Aorta (tissue), 5 donors: ENCODE measurements around the gene LCE5A. TPM values are rescaled to one million over a fixed set of nuclear protein-coding genes. Genes with fewer than 3 reads are reported as not detected.

ENCODE experiments used
- ATAC-seq: fragments of 200-7000 bp; cut with Tn5 transposase; one replicate; pipeline ENCODE4 v1.9.1; 2022; ENCODE audit warnings: moderate library complexity; ENCODE audit not compliant: low FRiP score
- DNase-seq, 2 donors: peaks; one replicate each; pipeline ENCODE4 v3.0.0-alpha.2; 2020
- H3K27ac ChIP-seq, 2 donors: one replicate each; pipeline ENCODE4 v1.5.1; 2013; ENCODE audit warnings: low read length in 2 of 2, mild to moderate bottlenecking in 2 of 2, moderate library complexity in 2 of 2, control low read depth in 1 of 2, inconsistent platforms in 1 of 2, low read depth in 1 of 2
- H3K27me3 ChIP-seq, 2 donors: one replicate each; pipeline ENCODE4 v1.6.1; 2013; ENCODE audit warnings: control low read depth in 1 of 2, low read length in 1 of 2, mild to moderate bottlenecking in 1 of 2, moderate library complexity in 1 of 2; ENCODE audit not compliant: insufficient read depth in 2 of 2, control insufficient read depth in 1 of 2
- H3K36me3 ChIP-seq, 2 donors: one replicate each; pipeline ENCODE4 v1.6.1; 2013; ENCODE audit warnings: control low read depth in 1 of 2, low read length in 1 of 2, mild to moderate bottlenecking in 1 of 2; ENCODE audit not compliant: insufficient read depth in 2 of 2, control insufficient read depth in 1 of 2
- H3K4me1 ChIP-seq, 2 donors: one replicate each; pipeline ENCODE4 v1.6.1; 2013; ENCODE audit warnings: low read length in 2 of 2, control low read depth in 1 of 2, mild to moderate bottlenecking in 1 of 2, moderate library complexity in 1 of 2; ENCODE audit not compliant: insufficient read depth in 2 of 2, control insufficient read depth in 1 of 2
- H3K4me3 ChIP-seq, 2 donors: one replicate each; pipeline ENCODE4 v1.5.1; 2013; ENCODE audit warnings: low read length in 2 of 2, control low read depth in 1 of 2, mild to moderate bottlenecking in 1 of 2
- H3K9me3 ChIP-seq: one replicate; pipeline ENCODE4 v1.6.1; 2013; ENCODE audit warnings: mild to moderate bottlenecking, low read length; ENCODE audit not compliant: control insufficient read depth
- WGBS, 2 donors: extraction: QIAGEN DNeasy Blood & Tissue Kit; methylation state at CpG; one replicate each; pipeline ENCODE4 v1.1.7; 2013; 5-methylcytosine and 5-hydroxymethylcytosine counted together
- intact Hi-C, 2 donors: fragments of 100-400 bp; cut with DNase I; formaldehyde crosslinking; loops; one replicate each; pipeline versions ENCODE4 v1.14.2 to v1.15.0; 2022
- long read RNA-seq, 2 donors: library from polyadenylated mRNA; unstranded; transcript quantifications; one replicate each; pipeline ENCODE4 v2.0.0, GENCODE V29; 2020 to 2021
- polyA plus RNA-seq, 2 donors: library from polyadenylated mRNA; stranded (reverse); fragments of 200-250 nt; gene quantifications; one replicate each; pipeline ENCODE4 v1.2.3, GENCODE V29; 2013
- total RNA-seq, 2 donors: library from RNA; stranded (reverse); fragmentation: NEBNext Ultra II Directional; extraction: Animal tissue kit (Norgen Biotek cat#: 25700); gene quantifications; one replicate each; pipeline ENCODE4 v1.2.1, GENCODE V29; 2021
- donor health status: healthy with polysubstance abuse.
- donor health status: Bipolar disorder and iron deficiency.
- donor health status: DM: no; HTN: no; CAD: no.
- donor health status: DM: no; HTN: no; CAD: no.
- donor health status: DM: yes; HTN: yes; CAD: no.

The LCE5A gene, protein sequence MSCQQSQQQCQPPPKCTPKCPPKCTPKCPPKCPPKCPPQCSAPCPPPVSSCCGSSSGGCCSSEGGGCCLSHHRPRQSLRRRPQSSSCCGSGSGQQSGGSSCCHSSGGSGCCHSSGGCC
- total RNA-seq (not detected), polyA plus RNA-seq (under 1 TPM in 1 of 2 donors, not detected in 1; 0.15 TPM)
- long read RNA-seq, donor 1: 0 reads
- long read RNA-seq, donor 2: 0 reads

DNA sequence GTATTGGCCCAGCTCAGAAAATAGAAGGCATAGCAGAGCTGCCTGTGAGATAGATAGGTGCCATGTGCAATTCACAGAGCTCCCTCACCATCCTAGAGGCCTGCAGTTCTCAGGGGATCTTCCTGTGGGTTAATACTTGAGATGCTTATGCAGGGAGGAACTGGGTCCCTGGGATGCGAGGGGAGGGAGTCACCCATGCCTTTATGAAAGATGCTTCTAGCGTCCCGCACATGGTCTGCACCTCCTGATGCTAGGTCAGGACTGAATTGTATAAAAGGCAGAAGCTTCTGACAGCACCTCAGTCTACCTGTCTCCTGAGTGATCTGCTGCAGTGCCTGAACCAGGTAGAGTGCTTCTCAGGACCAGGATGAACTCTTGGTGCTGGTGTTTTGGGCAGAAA lies at the start of gene LCE5A:
TSS of gene LCE5A (plus strand) at position 301 of the 400 bp plus-strand sequence. CDS start 732 bp downstream, outside the sequence.
- Histone ChIP-seq H3K36me3 (no peaks in the 10 kb centered on the region), H3K4me3 (no peak within 1 kb of the TSS), H3K4me1 (no peaks in the 10 kb centered on the region), H3K27ac (no peak within 1 kb of the TSS), H3K27me3 (peaks cover 0 to 1% of the 10 kb centered on the region in 2 donors), H3K9me3 (no peaks in the 10 kb centered on the region)
- intact Hi-C loops: no loop called here
- no peak for ATAC-seq
- 86 to 93% methylated on average over 3 of the region's 3 CpGs for WGBS, 2 donors
- DNase-seq: no peak

DNA sequence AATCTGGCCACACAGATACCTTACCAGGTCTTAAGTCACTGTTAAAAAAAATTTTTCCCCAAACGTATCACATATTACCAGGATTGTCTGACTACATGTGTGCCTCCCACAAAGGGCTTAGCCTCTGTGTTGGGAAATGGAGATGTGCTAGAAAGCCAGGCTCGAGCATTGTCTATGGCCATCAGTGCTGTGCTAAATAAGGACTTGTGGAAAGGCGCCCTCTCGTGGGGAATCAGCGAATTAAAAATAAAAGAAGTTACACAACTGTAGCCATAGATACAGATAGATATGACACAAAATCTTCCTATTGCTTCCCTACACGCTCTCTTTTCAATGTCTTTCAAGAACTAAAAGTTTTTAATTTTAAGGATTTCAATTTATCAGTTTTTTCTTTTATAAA lies 49.1 kb upstream of the LCE5A start:
- ATAC-seq (no peak), DNase-seq (no peak)
- no peaks in the 10 kb centered on the region for H3K9me3 ChIP-seq
- intact Hi-C loops: no loop called here
- H3K27ac ChIP-seq: no peak overlapping the region
- H3K36me3 ChIP-seq: no peaks in the 10 kb centered on the region
- no peak overlapping the region for H3K4me3 ChIP-seq
- WGBS, 2 donors: 8 to 9% methylated on average over 6 of the region's 6 CpGs
- H3K4me1 ChIP-seq: peaks cover 0 to 2% of the 10 kb centered on the region in 2 donors
- no peaks in the 10 kb centered on the region for H3K27me3 ChIP-seq

DNA sequence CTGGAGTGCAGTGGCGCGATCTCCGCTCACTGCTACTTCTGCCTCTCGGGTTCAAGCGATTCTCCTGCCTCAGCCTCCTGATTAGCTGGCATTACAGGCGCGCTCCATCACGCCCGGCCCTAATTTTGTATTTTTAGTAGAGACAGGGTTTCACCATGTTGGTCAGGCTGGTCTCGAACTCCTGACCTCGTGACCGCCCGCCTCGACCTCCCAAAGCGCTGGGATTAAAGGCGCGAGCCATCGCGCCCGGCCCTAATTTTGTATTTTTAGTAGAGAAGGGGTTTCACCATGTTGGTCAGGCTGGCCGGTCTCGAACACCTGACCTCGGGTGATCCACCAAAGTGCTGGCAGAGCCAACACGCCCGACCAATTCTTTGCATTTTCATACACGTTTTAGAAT lies 48.0 kb upstream of the LCE5A start:
- no peak for ATAC-seq
- Histone ChIP-seq H3K4me1 (peaks cover 0 to 2% of the 10 kb centered on the region in 2 donors), H3K36me3 (no peaks in the 10 kb centered on the region), H3K4me3 (no peak overlapping the region), H3K9me3 (no peaks in the 10 kb centered on the region), H3K27me3 (no peaks in the 10 kb centered on the region), H3K27ac (no peak overlapping the region)
- intact Hi-C loops: no loop called here
- 93 to 94% methylated on average over 26 of the region's 26 CpGs for WGBS, 2 donors
- no peak for DNase-seq

DNA sequence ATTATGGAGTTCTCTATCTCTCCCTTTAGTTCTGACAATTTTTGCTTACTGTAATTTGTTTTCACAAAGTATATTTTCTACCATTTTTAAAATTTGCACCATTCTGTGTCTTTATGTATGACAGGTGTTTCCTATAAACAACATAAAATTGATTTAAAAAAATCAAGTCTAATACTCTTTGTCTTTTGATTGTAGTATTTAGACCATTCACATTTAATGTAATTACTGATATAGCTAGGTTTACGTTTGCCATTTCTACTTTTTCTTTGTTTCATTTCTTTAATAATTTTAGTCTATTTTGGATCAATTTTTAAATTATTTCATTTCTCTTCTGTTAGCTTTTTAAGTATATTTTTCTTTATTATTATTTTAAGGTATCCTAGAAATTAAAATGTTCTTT lies 44.4 kb upstream of the LCE5A start:
- H3K36me3 ChIP-seq: no peaks in the 10 kb centered on the region
- DNase-seq: no peak

DNA sequence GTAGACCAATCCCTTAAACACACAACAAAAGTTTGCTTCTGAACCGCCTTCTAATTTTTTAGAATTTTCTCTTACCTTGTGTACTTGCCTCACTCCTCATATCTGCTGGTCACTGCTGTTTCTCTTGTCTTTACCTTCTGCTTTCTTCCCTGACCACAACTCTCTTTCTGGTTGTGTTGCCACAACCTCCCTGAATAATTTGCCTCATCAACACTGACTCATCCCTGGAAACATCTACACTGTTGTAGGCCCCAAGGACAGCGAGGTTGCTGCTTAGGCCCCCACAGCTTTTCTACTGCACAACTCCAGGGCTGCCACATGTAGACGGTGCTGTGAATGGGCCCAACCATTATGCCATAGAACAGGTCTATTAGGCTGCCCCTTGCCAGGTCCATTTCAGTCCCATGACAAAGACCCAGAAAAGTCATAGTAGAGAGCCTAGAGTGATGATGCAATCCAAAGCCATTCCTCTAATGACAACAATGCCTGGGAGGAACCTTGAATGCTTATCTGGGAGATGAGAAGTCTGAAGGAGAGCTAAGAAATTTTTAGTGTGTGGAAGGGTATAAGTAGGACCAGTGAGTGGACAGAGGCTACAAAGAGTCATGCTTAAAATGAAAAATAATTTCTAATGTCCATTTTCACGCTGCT lies 36.6 kb upstream of the LCE5A start:
- no peaks in the 10 kb centered on the region for H3K27me3 ChIP-seq
- ATAC-seq (no peak), DNase-seq (no peak)
- no peak overlapping the region for H3K27ac ChIP-seq
- WGBS, 2 donors: 75 to 76% methylated on average over 4 of the region's 4 CpGs
- no peaks in the 10 kb centered on the region for H3K36me3 ChIP-seq
- intact Hi-C loops: no loop called here
- no peak overlapping the region for H3K4me3 ChIP-seq
- H3K4me1 ChIP-seq: no peaks in the 10 kb centered on the region
- H3K9me3 ChIP-seq: peaks cover 3% of the 10 kb centered on the region

More for the DNA sequence above, 44.4 kb upstream of the LCE5A start:
- ATAC-seq: no peak
- H3K27me3 ChIP-seq: no peaks in the 10 kb centered on the region
- H3K27ac ChIP-seq: no peak overlapping the region
- 74 to 81% methylated on average over 1 of the region's 1 CpG for WGBS, 2 donors
- intact Hi-C loops: no loop called here
- H3K4me1 ChIP-seq: no peaks in the 10 kb centered on the region
- H3K4me3 ChIP-seq: no peak overlapping the region
- H3K9me3 ChIP-seq: no peaks in the 10 kb centered on the region

DNA sequence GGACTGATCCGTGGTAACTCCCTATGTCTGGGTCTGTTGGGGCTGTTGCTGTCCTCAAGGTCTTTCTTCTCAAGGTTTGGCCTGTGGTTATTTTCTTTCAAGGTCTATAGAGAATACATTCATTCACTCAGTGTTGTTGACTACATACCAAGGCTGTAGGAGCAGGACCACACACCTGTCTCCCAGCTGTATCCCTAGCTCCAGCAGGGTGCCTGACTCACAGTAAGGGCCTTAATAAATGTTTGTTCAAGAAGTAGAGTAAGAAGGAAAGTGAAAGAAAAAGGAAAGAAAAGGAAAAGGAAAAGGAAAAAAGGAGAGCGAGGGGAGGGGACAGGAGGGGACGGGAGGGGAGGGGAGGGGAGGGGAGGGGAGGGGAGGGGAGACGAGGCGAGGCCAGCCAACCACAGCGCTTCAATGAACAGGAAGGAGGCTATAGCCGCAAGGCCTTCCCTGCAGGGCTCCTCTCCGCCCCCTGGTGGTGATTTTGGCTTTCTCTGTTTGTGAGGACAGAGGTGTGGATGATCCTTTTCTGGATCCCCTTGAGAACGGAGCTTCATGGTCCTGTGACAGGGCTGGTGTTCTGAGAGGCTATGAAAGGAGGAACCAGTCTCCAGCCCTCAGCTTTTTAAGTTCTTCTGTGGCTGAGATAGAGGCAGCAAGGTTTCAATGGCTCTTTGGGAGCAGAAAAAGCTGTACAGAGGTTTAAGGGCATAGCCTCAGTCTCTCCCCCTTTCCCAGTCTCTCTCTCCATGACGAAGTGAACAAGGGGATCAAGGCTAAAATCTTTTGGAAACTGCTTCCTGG lies 30.6 kb upstream of the LCE5A start:
- ATAC-seq (no peak), DNase-seq (peak in 1 of 2 donors; percentile 58)
- Histone ChIP-seq H3K4me1 (no peaks in the 10 kb centered on the region), H3K9me3 (peaks cover 3% of the 10 kb centered on the region), H3K4me3 (no peak overlapping the region), H3K27me3 (no peaks in the 10 kb centered on the region), H3K36me3 (no peaks in the 10 kb centered on the region), H3K27ac (no peak overlapping the region)
- intact Hi-C loops: no loop called here
- WGBS, 2 donors: 53 to 55% methylated on average over 6 to 9 of the region's 10 CpGs

DNA sequence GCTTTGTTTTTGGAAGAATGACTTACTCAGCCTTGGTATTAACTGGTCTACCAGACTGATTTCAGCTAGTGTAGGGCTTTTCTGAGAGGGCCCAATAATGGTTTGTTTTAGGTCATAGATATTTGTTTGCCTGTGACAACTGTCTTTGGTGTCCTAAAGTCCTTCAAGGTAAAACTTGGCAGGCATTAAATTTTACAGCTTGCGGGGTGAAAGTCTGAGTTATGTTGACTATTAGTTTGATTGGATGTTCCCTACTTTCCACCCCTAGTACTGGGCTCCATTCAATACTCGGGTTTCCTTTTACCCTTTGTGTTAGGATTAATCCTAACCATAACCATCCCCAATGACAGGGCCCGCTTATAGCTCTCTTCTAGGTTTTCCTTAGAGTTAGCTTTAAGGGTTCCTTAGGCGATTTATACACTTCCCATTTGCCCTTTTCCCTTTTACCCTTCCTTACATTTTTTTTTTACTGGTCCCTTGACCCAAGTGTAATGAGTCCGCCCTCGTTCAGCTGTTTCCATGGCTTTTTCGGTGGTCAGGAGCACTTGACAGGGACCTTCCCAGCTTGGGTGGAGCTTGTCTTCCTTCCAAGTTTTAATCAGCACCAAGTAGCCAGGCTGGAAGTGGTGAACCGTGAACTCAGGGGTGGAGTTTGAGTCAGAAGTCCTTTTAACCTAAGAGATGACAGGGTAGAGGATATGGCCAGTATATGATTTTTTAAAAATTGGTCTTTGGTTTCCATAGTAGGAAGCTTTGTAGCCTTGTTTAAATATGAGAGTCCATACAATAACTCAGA lies 28.5 kb upstream of the LCE5A start:
- ATAC-seq: no peak
- intact Hi-C loops: no loop called here
- Histone ChIP-seq H3K27me3 (peaks cover 0 to 2% of the 10 kb centered on the region in 2 donors), H3K4me1 (no peaks in the 10 kb centered on the region), H3K9me3 (peaks cover 1% of the 10 kb centered on the region), H3K4me3 (no peak overlapping the region), H3K27ac (no peak overlapping the region), H3K36me3 (no peaks in the 10 kb centered on the region)
- 81 to 83% methylated on average over 8 of the region's 8 CpGs for WGBS, 2 donors
- no peak for DNase-seq

DNA sequence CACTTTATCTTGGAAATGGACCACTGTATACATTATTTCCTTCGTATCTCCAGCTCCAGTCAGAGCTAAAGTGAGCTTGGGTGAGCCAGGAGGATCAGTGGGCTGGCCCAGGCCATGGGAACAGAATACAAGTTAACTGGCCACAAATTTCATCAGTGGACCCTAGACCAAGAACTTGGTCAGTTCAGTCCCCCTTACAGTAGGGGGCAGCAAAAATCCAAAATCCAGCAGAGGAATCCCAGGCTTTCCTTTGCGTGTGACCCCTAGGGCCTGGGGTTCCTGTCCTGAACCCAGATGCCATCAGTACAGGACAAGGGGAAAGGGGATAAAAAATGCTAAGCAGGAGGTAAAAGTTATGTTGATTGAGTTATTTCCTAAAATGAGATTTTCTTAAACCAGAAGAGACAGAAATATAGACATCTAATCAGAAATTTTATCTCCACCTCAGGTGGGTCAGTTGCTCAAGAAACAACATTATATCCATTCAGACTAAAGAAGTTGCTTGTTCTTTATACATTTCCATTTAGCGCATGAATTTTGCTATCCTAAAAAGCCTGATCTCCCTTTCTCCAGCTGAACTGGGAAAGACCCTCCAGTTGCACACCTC lies 24.1 kb upstream of the LCE5A start:
- no peak for ATAC-seq
- no peaks in the 10 kb centered on the region for H3K9me3 ChIP-seq
- H3K27me3 ChIP-seq: peaks cover 0 to 2% of the 10 kb centered on the region in 2 donors
- no peak overlapping the region for H3K27ac ChIP-seq
- no peak overlapping the region for H3K4me3 ChIP-seq
- 83 to 91% methylated on average over 3 of the region's 3 CpGs for WGBS, 2 donors
- intact Hi-C loops: no loop called here
- no peaks in the 10 kb centered on the region for H3K4me1 ChIP-seq
- DNase-seq: no peak
- H3K36me3 ChIP-seq: no peaks in the 10 kb centered on the region
